Fibroblast of the aortic adventitia (primary cell): ENCODE results near the gene IGFALS. TPM values are rescaled to one million over a fixed set of nuclear protein-coding genes. Genes with fewer than 3 reads are reported as not detected.

Experiments used
- DNase-seq: peaks from one replicate; pipeline ENCODE4 v3.0.0-alpha.2; 2010; ENCODE audit warnings: low read depth
- H3K4me3 ChIP-seq: 2 replicates; pipeline ENCODE4 v1.5.1; 2011; ENCODE audit warnings: low read depth, mild to moderate bottlenecking, control low read depth, low read length, moderate library complexity
- CTCF ChIP-seq: IDR thresholded peaks from 2 replicates; pipeline ENCODE4 v1.5.1; 2011; ENCODE audit warnings: mild to moderate bottlenecking, low read length, control low read depth, inconsistent platforms; ENCODE audit not compliant: insufficient read depth
- total RNA-seq: library from RNA; depleted of rRNA; stranded (reverse); fragments of >200 nt; gene quantifications from 2 replicates; pipeline ENCODE4 v1.2.3, GENCODE V29; 2012; ENCODE audit warnings: low replicate concordance

IGFALS gene
- total RNA-seq, 1 donor: 0.27 TPM

- no peak for TF ChIP-seq CTCF
- DNase-seq: no peak
- no peak overlapping the region for H3K4me3 ChIP-seq
These were observed 44.1 kb downstream of the IGFALS start for GRCh38 chr16:1749152-1750117.

GRCh38 chr16:1747934-1748333 is 45.6 kb downstream of the IGFALS start:
- no peak for TF ChIP-seq CTCF
- no peak overlapping the region for H3K4me3 ChIP-seq
- no peak for DNase-seq

- TF ChIP-seq CTCF: no peak
- H3K4me3 ChIP-seq: no peak overlapping the region
- no peak for DNase-seq
These were observed 46.8 kb downstream of the IGFALS start for GRCh38 chr16:1746693-1747195.

GRCh38 chr16:1745900-1746692 is 47.4 kb downstream of the IGFALS start:
- no peak for DNase-seq
- no peak overlapping the region for H3K4me3 ChIP-seq
- TF ChIP-seq CTCF: no peak

- TF ChIP-seq CTCF: no peak
- H3K4me3 ChIP-seq: no peak overlapping the region
These were observed 48.2 kb downstream of the IGFALS start for GRCh38 chr16:1745181-1745899.

GRCh38 chr16:1744338-1744840 is 49.1 kb downstream of the IGFALS start:
- DNase-seq: no peak

More at GRCh38 chr16:1745181-1745899, 48.2 kb downstream of the IGFALS start:
- DNase-seq: peak; percentile 17

More at GRCh38 chr16:1744338-1744840, 49.1 kb downstream of the IGFALS start:
- no peak for TF ChIP-seq CTCF
- H3K4me3 ChIP-seq: no peak overlapping the region
